ENCODE measurements around the gene ACBD3. TPM values are rescaled to one million over a fixed set of nuclear protein-coding genes. Genes with fewer than 3 reads are reported as not detected.

Gene ACBD3
- total and polyA plus RNA-seq, 2 experiments from 2014 or later = 41.4 to 76.8 TPM

DNA sequence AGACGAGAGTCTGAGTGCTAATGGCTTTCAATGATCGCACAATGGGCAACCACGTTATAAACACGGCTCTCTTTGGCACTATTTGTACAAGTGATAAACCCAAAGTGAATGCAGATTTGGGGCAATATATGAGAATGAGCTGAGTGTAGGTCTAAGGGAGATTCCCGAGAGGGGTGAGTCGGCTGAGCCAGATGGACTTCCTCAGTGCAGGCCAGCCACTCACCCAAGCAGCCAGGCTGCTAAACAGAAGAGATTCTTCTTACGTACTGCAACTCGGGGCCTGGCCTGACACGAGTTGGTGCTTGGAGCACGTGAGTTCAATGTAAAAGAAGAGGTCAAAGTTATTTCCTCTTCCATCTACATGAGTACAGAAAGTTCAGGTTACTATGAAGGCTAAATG is 30.7 kb upstream of the ACBD3 start:
- Histone ChIP-seq H3K27ac (no peak overlapping the region), H3K27me3 (replicated peaks; ENCODE audit: insufficient read depth) (no peaks in the 10 kb centered on the region), H2AFZ (no peak overlapping the region), H3K4me3 (no peak overlapping the region), H4K20me1 (ENCODE audit: insufficient read depth) (no peaks in the 10 kb centered on the region), H3K79me2 (ENCODE audit: insufficient read depth) (no peaks in the 10 kb centered on the region), H3F3A (ENCODE audit: insufficient read depth) (no peaks in the 10 kb centered on the region), H3K36me3 (ENCODE audit: low read depth) (no peaks in the 10 kb centered on the region), H3K9ac (no peak overlapping the region), H3K4me1 (ENCODE audit: insufficient read depth) (no peaks in the 10 kb centered on the region), H3K9me2 (ENCODE audit: insufficient read depth) (no peaks in the 10 kb centered on the region), H3K9me3 (ENCODE audit: low read depth) (no peaks in the 10 kb centered on the region), H3K4me2 (ENCODE audit: unreplicated experiment) (no peak overlapping the region)
- DNase-seq = no peak
- in situ Hi-C loops (cut with MboI) = no loop called here
- TF ChIP-seq EZH2phosphoT487 (IDR thresholded peaks at IDR 0.05; ENCODE audit: insufficient read depth, low read depth) (no peak), EZH2 (IDR thresholded peaks at IDR 0.05; ENCODE audit: insufficient read depth, poor library complexity, severe bottlenecking) (no peak)
- WGBS, 2 experiments (ENCODE audit: low coverage in 1 of 2, low lambda C conversion rate in 2 of 2, missing lambda C conversion rate in 2 of 2) = 44 to 47% methylated on average over 10 of the region's 10 CpGs

DNA sequence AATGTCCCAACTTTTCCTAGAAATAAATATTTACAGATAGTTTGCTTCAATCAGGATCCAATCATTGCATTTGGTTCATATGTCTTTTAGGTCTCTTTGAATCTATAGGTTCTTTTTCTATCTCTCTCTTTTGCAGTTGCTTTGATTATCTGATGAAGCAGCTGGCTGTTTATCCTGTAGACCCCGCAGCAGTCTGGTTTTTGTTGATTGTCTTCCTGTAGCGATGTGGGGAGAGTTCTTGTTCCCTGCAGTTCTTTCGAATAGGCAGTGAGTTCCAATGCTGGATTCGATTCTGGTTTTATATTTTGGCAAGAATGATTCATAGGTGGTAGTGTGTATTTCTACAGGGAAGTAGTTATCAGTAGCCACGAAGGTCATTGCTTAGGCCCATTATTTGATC is 29.5 kb upstream of the ACBD3 start:
- in situ Hi-C loops (cut with MboI) = no loop called here
- WGBS, 2 experiments (ENCODE audit: low coverage in 1 of 2, low lambda C conversion rate in 2 of 2, missing lambda C conversion rate in 2 of 2) = 69 to 73% methylated on average over 5 of the region's 5 CpGs
- Histone ChIP-seq H3K4me1 (ENCODE audit: insufficient read depth) (no peaks in the 10 kb centered on the region), H3K4me3 (no peak overlapping the region), H3K79me2 (ENCODE audit: insufficient read depth) (no peaks in the 10 kb centered on the region), H2AFZ (no peak overlapping the region), H3K36me3 (ENCODE audit: low read depth) (no peaks in the 10 kb centered on the region), H3K9me2 (ENCODE audit: insufficient read depth) (no peaks in the 10 kb centered on the region), H3F3A (ENCODE audit: insufficient read depth) (no peaks in the 10 kb centered on the region), H3K9me3 (ENCODE audit: low read depth) (no peaks in the 10 kb centered on the region), H3K27ac (no peak overlapping the region), H3K9ac (no peak overlapping the region), H3K4me2 (ENCODE audit: unreplicated experiment) (no peak overlapping the region), H4K20me1 (ENCODE audit: insufficient read depth) (no peaks in the 10 kb centered on the region), H3K27me3 (replicated peaks; ENCODE audit: insufficient read depth) (no peaks in the 10 kb centered on the region)
- no peak for TF ChIP-seq EZH2phosphoT487 (IDR thresholded peaks at IDR 0.05; ENCODE audit: insufficient read depth, low read depth)
- no peak for TF ChIP-seq EZH2 (IDR thresholded peaks at IDR 0.05; ENCODE audit: insufficient read depth, poor library complexity, severe bottlenecking)
- DNase-seq = no peak

DNA sequence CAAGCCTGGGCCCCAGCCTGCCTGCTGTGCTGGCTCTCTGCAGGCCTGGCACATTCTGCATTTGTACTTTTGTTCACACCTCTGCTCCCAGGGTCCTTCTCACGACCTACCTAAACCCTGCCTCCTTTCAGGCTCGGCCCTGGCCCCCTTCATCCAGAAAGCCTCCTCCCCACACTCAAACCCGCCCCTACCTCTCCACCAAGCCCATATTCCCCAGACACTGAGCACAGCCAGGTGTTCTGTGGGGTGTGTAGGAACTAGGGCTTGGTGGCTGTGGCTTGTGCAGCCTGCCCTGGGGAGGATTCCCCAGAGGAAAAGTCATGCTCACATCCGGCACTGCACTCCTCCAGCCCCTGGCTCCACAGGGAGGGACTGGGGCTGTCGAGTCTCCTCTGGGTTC is 28.7 kb upstream of the ACBD3 start:
- no peaks in the 10 kb centered on the region for H4K20me1 ChIP-seq (ENCODE audit: insufficient read depth)
- H2AFZ ChIP-seq = no peak overlapping the region
- H3F3A ChIP-seq (ENCODE audit: insufficient read depth) = no peaks in the 10 kb centered on the region
- no peaks in the 10 kb centered on the region for H3K27me3 ChIP-seq (replicated peaks; ENCODE audit: insufficient read depth)
- no peak for TF ChIP-seq EZH2 (IDR thresholded peaks at IDR 0.05; ENCODE audit: insufficient read depth, poor library complexity, severe bottlenecking)
- TF ChIP-seq EZH2phosphoT487 (IDR thresholded peaks at IDR 0.05; ENCODE audit: insufficient read depth, low read depth) = no peak
- in situ Hi-C loops (cut with MboI) = no loop called here
- WGBS, 2 experiments (ENCODE audit: low coverage in 1 of 2, low lambda C conversion rate in 2 of 2, missing lambda C conversion rate in 2 of 2) = 40 to 41% methylated on average over 5 of the region's 5 CpGs
- no peaks in the 10 kb centered on the region for H3K4me1 ChIP-seq (ENCODE audit: insufficient read depth)
- H3K9me2 ChIP-seq (ENCODE audit: insufficient read depth) = no peaks in the 10 kb centered on the region
- no peak overlapping the region for H3K4me2 ChIP-seq (ENCODE audit: unreplicated experiment)
- H3K36me3 ChIP-seq (ENCODE audit: low read depth) = no peaks in the 10 kb centered on the region
- DNase-seq = no peak
- no peak overlapping the region for H3K4me3 ChIP-seq
- H3K79me2 ChIP-seq (ENCODE audit: insufficient read depth) = no peaks in the 10 kb centered on the region
- no peaks in the 10 kb centered on the region for H3K9me3 ChIP-seq (ENCODE audit: low read depth)
- no peak overlapping the region for H3K27ac ChIP-seq
- H3K9ac ChIP-seq = no peak overlapping the region

DNA sequence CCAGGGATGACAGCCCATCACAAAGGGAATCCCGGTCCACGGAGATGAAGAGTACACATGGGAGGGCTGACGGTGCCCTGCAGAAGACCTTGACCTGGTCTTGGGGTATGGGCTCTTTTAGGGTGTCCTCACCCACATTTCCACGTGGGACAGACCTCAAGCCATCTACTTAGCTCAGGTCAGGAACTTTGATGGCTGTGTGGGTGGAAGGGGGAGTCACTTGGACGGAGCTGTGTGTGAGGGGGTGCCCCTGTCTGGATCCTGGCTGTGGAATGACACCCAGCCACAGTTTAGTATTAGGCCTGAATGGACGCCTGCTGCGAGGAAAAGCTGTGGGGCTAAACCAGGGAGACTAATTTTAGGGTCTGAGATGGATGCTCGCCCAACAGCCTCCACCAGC is 26.0 kb upstream of the ACBD3 start:
- Histone ChIP-seq H3K79me2 (ENCODE audit: insufficient read depth) (no peaks in the 10 kb centered on the region), H3K4me1 (ENCODE audit: insufficient read depth) (no peaks in the 10 kb centered on the region), H2AFZ (no peak overlapping the region), H4K20me1 (ENCODE audit: insufficient read depth) (no peaks in the 10 kb centered on the region), H3K4me3 (no peak overlapping the region), H3K9me3 (ENCODE audit: low read depth) (no peaks in the 10 kb centered on the region), H3K36me3 (ENCODE audit: low read depth) (no peaks in the 10 kb centered on the region), H3K9ac (no peak overlapping the region), H3K27me3 (replicated peaks; ENCODE audit: insufficient read depth) (no peaks in the 10 kb centered on the region; the same call in 1 of the 2 replicates), H3K9me2 (ENCODE audit: insufficient read depth) (no peaks in the 10 kb centered on the region), H3F3A (ENCODE audit: insufficient read depth) (no peaks in the 10 kb centered on the region), H3K27ac (no peak overlapping the region), H3K4me2 (ENCODE audit: unreplicated experiment) (no peak overlapping the region)
- in situ Hi-C loops (cut with MboI) = no loop called here
- 67 to 68% methylated on average over 8 of the region's 8 CpGs for WGBS, 2 experiments (ENCODE audit: low coverage in 1 of 2, low lambda C conversion rate in 2 of 2, missing lambda C conversion rate in 2 of 2)
- TF ChIP-seq EZH2phosphoT487 (IDR thresholded peaks at IDR 0.05; ENCODE audit: insufficient read depth, low read depth) (no peak), EZH2 (IDR thresholded peaks at IDR 0.05; ENCODE audit: insufficient read depth, poor library complexity, severe bottlenecking) (no peak)
- no peak for DNase-seq
